GM19397 (cell line): ENCODE data around the gene NBAS.
"Not testable (repeated sequence)": the region's sequence is repeated elsewhere in the genome, so short reads cannot be mapped to it uniquely, and the experiment has no call there.

Experiments used
- ATAC-seq: cut with Tn5 transposase; IDR thresholded peaks from one replicate; pipeline ENCODE4 v1.9.1; 2021; ENCODE audit warnings: mild to moderate bottlenecking, moderate library complexity; ENCODE audit not compliant: unreplicated experiment

NBAS gene

GRCh38 chr2:15278296-15278695 is 282.8 kb downstream of the NBAS start:
- no peak for ATAC-seq

GRCh38 chr2:15275346-15275745 is 285.8 kb downstream of the NBAS start:
- no peak for ATAC-seq

- no peak for ATAC-seq
Observed at GRCh38 chr2:15273452-15273851, 287.7 kb downstream of the NBAS start.

- ATAC-seq = no peak
Observed at GRCh38 chr2:15272942-15273341, 288.2 kb downstream of the NBAS start.

GRCh38 chr2:15271941-15272542 is 289.1 kb downstream of the NBAS start:
- ATAC-seq = no peak

- no peak for ATAC-seq
Observed at GRCh38 chr2:15271276-15271675, 289.9 kb downstream of the NBAS start.

GRCh38 chr2:15269043-15269442 is 292.1 kb downstream of the NBAS start:
- ATAC-seq = no peak

- ATAC-seq = no peak
Observed at GRCh38 chr2:15265889-15266288, 295.2 kb downstream of the NBAS start.

- ATAC-seq = no peak
Observed at GRCh38 chr2:15263976-15264685, 297.0 kb downstream of the NBAS start.

- no peak for ATAC-seq
Observed at GRCh38 chr2:15262792-15263191, 298.3 kb downstream of the NBAS start.

- ATAC-seq = no peak
Observed at GRCh38 chr2:15260835-15261234, 300.3 kb downstream of the NBAS start.

- ATAC-seq = no peak
Observed at GRCh38 chr2:15260196-15260595, 300.9 kb downstream of the NBAS start.

GRCh38 chr2:15259356-15259756 is 301.8 kb downstream of the NBAS start:
- no peak for ATAC-seq

- not testable (repeated sequence) for ATAC-seq
Observed at GRCh38 chr2:15258385-15258784, 302.7 kb downstream of the NBAS start.

GRCh38 chr2:15253835-15254286 is 307.3 kb downstream of the NBAS start:
- no peak for ATAC-seq

GRCh38 chr2:15253247-15253646 is 307.9 kb downstream of the NBAS start:
- ATAC-seq = no peak

- ATAC-seq = no peak
Observed at GRCh38 chr2:15251753-15252152, 309.4 kb downstream of the NBAS start.

- ATAC-seq = not testable (repeated sequence)
Observed at GRCh38 chr2:15250946-15251345, 310.2 kb downstream of the NBAS start.

- no peak for ATAC-seq
Observed at GRCh38 chr2:15246870-15247269, 314.3 kb downstream of the NBAS start.

- ATAC-seq = no peak
Observed at GRCh38 chr2:15243762-15244161, 317.4 kb downstream of the NBAS start.

GRCh38 chr2:15242936-15243461 is 318.1 kb downstream of the NBAS start:
- ATAC-seq = no peak

GRCh38 chr2:15241929-15242328 is 319.2 kb downstream of the NBAS start:
- no peak for ATAC-seq
